ENCODE data around the gene USB1. TPM values are rescaled to one million over a fixed set of nuclear protein-coding genes. Genes with fewer than 3 reads are reported as not detected.

The USB1 gene
- total RNA-seq, 1 donor from 2014 or later = 35.2 TPM

GRCh38 chr16:57956924-57957672, 44.1 kb upstream of the USB1 start:
- TF ChIP-seq CTCF (IDR thresholded peaks at IDR 0.05; ENCODE audit: borderline replicate concordance) = no peak
- H3K4me1 ChIP-seq = no peaks in the 10 kb centered on the region
- H3K27me3 ChIP-seq (ENCODE audit: low read depth) = no peaks in the 10 kb centered on the region

GRCh38 chr16:57957673-57958392, 43.4 kb upstream of the USB1 start:
- Histone ChIP-seq H3K9me3 (replicated peaks) (no peaks in the 10 kb centered on the region), H3K4me3 (no peak overlapping the region), H3K4me1 (no peaks in the 10 kb centered on the region), H3K27ac (replicated peaks) (no peak overlapping the region), H3K27me3 (ENCODE audit: low read depth) (no peaks in the 10 kb centered on the region), H3K36me3 (no peaks in the 10 kb centered on the region)
- no peak for TF ChIP-seq CTCF (IDR thresholded peaks at IDR 0.05; ENCODE audit: borderline replicate concordance)
- intact Hi-C loops (cut with micrococcal nuclease) = no loop called here
- no peak for DNase-seq

More at GRCh38 chr16:57956924-57957672, 44.1 kb upstream of the USB1 start:
- Histone ChIP-seq H3K9me3 (replicated peaks) (no peaks in the 10 kb centered on the region), H3K36me3 (no peaks in the 10 kb centered on the region), H3K4me3 (no peak overlapping the region), H3K27ac (replicated peaks) (no peak overlapping the region)
- no peak for DNase-seq
- intact Hi-C loops (cut with micrococcal nuclease) = no loop called here

- intact Hi-C loops (cut with micrococcal nuclease) = no loop called here
- no peak for DNase-seq
- Histone ChIP-seq H3K4me1 (no peaks in the 10 kb centered on the region), H3K27ac (replicated peaks) (no peak overlapping the region), H3K36me3 (no peaks in the 10 kb centered on the region), H3K4me3 (no peak overlapping the region), H3K9me3 (replicated peaks) (no peaks in the 10 kb centered on the region), H3K27me3 (ENCODE audit: low read depth) (no peaks in the 10 kb centered on the region)
- no peak for TF ChIP-seq CTCF (IDR thresholded peaks at IDR 0.05; ENCODE audit: borderline replicate concordance)
Measured at GRCh38 chr16:57958544-57958943, 42.7 kb upstream of the USB1 start.

- TF ChIP-seq CTCF (IDR thresholded peaks at IDR 0.05; ENCODE audit: borderline replicate concordance) = no peak
- no peaks in the 10 kb centered on the region for H3K36me3 ChIP-seq
- no peaks in the 10 kb centered on the region for H3K4me1 ChIP-seq
- H3K27ac ChIP-seq (replicated peaks) = no peak overlapping the region
- H3K27me3 ChIP-seq (ENCODE audit: low read depth) = no peaks in the 10 kb centered on the region
- intact Hi-C loops (cut with micrococcal nuclease) = no loop called here
- no peaks in the 10 kb centered on the region for H3K9me3 ChIP-seq (replicated peaks)
- DNase-seq = no peak
- H3K4me3 ChIP-seq = no peak overlapping the region
Measured at GRCh38 chr16:57959121-57959520, 42.1 kb upstream of the USB1 start.

- intact Hi-C loops (cut with micrococcal nuclease) = no loop called here
- no peak for DNase-seq
- Histone ChIP-seq H3K4me3 (no peak overlapping the region), H3K27me3 (ENCODE audit: low read depth) (no peaks in the 10 kb centered on the region), H3K9me3 (replicated peaks) (no peaks in the 10 kb centered on the region), H3K4me1 (no peaks in the 10 kb centered on the region), H3K27ac (replicated peaks) (no peak overlapping the region), H3K36me3 (no peaks in the 10 kb centered on the region)
- TF ChIP-seq CTCF (IDR thresholded peaks at IDR 0.05; ENCODE audit: borderline replicate concordance) = no peak
Measured at GRCh38 chr16:57959804-57960203, 41.4 kb upstream of the USB1 start.

All from left ventricle myocardium inferior (tissue), 1 donor.